ENCODE measurements around the gene RNPEP.
"Not testable (repeated sequence)": the region's sequence is repeated elsewhere in the genome, so short reads cannot be mapped to it uniquely, and the experiment has no call there.

Gene RNPEP

GRCh38 chr1:201955729-201956143 is 26.7 kb upstream of the RNPEP start:
- in situ Hi-C loops (cut with MboI; ENCODE audit: low sequenced_read_pairs), result no loop called here

GRCh38 chr1:201958348-201958747 is 24.1 kb upstream of the RNPEP start:
- in situ Hi-C loops (cut with MboI; ENCODE audit: low sequenced_read_pairs), result no loop called here

DNA sequence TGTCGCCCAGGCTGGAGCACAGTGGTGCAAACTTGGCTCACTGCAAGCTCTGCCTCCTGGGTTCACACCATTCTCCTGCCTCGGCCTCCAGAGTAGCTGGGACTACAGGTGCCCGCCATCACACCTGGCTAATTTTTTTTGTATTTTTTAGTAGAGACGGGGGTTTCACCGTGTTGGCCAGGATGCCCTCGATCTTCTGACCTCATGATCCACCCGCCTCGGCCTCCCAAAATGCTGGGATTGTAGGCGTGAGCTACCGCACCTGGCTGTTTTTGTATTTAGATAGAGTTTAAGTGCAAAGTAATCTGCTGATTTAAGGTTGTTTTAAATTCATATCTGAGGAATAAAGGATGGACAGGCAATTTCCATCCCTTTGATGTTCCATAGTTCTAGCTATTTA is 20.1 kb upstream of the RNPEP start:
- in situ Hi-C loops (cut with MboI; ENCODE audit: low sequenced_read_pairs), result not testable (repeated sequence)

DNA sequence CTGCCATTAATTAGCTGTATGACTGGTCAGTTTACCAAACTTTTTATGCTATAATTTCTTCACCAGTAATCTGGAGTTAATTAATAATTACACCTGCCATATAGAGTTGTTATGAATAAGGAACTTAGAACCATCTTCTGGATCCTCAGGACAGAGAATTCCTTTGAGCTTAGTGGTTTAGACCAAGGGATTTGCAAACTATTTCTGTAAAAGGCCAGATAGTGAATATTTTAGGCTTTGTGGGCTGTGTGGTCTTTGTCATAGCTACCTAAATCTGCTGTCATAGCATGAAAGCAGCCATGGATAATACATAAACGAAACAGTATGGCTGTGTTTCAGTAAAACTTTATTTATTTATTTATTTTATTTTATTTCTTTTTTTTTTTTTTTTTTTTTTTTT is 18.2 kb upstream of the RNPEP start:
- in situ Hi-C loops (cut with MboI; ENCODE audit: low sequenced_read_pairs), result no loop called here

GRCh38 chr1:201966171-201966570 is 16.3 kb upstream of the RNPEP start:
- in situ Hi-C loops (cut with MboI; ENCODE audit: low sequenced_read_pairs), result no loop called here

- in situ Hi-C loops (cut with MboI; ENCODE audit: low sequenced_read_pairs), result no loop called here
These were observed 14.1 kb upstream of the RNPEP start for GRCh38 chr1:201968202-201968925.

- in situ Hi-C loops (cut with MboI; ENCODE audit: low sequenced_read_pairs), result loop anchor here (10.0 kb wide), 1 partner anchor 96 kb away; no protein-coding TSS in a partner anchor
These were observed 11.9 kb upstream of the RNPEP start for GRCh38 chr1:201970334-201971159.

GRCh38 chr1:201982082-201982622 is 296 bp upstream of the RNPEP start:
- in situ Hi-C loops (cut with MboI; ENCODE audit: low sequenced_read_pairs), result no loop called here

DNA sequence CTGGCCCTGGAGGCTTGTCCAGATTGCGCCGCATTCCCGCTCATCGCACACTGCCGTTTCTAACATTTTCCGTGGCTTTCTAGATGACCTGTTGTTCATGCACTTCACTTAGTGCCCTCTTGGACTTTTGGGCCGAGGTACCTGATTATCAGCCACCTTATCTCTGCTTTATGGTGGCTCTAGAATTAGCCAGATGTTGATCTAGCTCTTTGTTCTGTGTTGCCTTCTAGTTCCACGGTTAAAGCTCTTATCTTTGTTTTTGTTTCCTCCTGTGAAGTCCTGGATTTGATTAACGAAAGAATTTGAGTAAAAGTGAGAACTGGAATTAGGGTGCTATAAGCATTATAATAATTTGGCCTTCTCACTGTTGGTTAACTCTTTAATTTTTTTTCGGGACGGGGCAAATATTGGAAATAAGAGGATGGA is 945 bp downstream of the RNPEP start:
- in situ Hi-C loops (cut with MboI; ENCODE audit: low sequenced_read_pairs), result no loop called here

DNA sequence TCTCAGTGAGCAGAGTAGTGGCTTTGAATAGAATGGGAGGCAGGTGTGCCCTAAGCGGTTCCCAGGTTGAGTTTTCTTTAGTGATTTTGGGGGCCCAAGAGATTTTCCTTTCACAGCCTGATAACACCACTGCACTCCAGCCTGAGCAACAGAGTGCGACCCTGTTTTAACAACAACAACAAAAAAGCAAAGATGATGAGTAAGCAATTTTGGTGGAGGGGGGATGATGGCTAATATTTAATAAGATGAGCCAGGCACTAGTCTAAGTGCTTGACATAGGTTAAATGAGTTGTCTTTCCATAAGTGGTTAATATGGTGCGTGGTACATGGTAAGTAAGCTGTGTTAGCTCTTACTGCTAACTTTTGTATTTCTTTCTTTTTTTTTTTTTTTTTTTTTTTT is 2.0 kb downstream of the RNPEP start:
- in situ Hi-C loops (cut with MboI; ENCODE audit: low sequenced_read_pairs), result no loop called here

GRCh38 chr1:201985355-201985754 is 2.9 kb downstream of the RNPEP start:
- in situ Hi-C loops (cut with MboI; ENCODE audit: low sequenced_read_pairs), result no loop called here

- in situ Hi-C loops (cut with MboI; ENCODE audit: low sequenced_read_pairs), result no loop called here
These were observed 6.2 kb downstream of the RNPEP start for GRCh38 chr1:201988601-201989000.

DNA sequence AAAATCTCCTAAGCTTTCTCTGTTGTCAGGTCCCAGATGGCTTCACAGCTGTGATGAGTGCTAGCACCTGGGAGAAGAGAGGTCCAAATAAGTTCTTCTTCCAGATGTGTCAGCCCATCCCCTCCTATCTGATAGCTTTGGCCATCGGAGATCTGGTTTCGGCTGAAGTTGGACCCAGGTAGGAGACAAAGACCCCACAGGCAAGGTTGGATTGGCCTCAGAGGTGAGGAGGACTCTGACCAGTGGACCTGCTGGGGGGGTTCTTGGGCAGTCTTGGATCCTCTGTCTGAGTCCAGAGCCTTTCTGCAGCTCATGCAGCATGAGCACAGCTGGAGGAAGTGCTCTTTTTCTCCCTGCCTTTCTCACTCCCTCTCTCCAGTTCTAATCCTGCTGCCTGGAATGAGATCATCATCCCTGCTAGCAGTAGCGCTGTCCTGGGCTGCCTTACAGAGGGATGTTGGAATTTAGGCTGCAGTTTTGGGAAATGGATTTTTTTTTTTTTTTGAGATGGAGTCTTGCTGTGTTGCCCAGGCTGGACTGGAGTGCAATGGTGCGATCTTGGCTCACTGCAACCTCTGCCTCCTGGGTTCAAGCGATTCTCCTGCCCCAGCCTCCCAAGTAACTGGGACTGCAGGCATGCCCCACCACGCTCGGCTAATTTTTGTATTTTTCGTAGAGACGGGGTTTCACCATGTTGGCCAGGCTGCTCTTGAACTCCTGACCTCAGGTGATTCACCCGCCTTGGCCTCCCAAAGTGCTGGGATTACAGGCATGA is 7.1 kb downstream of the RNPEP start:
- in situ Hi-C loops (cut with MboI; ENCODE audit: low sequenced_read_pairs), result no loop called here

DNA sequence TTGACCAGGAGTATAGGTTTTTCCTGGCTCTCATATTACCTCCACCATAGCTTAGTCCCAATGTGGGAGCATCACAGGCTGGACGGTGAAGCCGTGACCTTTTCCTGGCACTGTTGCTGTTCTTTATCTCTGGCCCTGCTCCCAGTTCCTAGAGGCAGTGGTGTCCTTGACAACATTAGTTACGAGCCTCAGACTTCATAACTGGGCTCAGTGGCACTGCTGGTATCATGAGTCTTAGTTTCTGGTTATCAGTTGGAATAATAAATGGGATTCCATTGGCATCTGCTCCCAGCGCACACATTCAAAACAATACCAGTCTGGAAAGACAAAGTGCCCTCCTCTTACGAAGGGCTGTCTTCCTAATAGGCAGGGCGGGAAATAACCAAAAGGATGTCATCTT is 8.0 kb downstream of the RNPEP start:
- in situ Hi-C loops (cut with MboI; ENCODE audit: low sequenced_read_pairs), result no loop called here

DNA sequence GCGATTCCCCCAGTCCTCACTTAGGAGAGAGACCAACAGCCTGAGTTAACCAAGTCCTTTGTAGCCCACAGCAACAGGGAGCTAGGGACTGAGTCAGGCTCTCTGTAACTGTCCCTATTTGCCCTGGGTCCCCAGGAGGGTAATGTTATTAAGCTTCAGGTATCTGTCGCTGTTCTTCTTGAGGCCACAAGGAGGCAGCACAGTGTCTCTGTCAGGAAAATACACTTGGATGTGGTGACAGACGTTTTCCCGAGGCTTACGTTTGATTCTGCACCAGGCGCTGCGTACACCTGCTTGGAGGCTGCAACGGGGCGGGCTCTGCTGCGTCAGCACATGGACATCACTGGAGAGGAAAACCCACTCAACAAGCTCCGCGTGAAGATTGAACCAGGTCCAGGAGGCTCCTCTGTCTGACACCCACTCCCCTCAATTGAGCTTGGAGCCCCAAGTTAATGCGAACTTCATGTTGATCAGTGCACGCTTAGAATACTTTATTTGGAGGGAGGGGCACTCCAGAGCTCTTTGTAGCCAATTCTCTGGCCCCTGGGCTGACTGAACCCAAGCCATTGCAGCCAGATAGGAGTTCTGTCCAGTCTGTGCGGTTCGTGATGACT is 17.3 kb downstream of the RNPEP start:
- in situ Hi-C loops (cut with MboI; ENCODE audit: low sequenced_read_pairs), result loop anchor here (25.0 kb wide), 1 partner anchor 113 kb away; the partner anchor contains the start of gene GPR37L1

GRCh38 chr1:202002507-202002906 is 20.1 kb downstream of the RNPEP start:
- in situ Hi-C loops (cut with MboI; ENCODE audit: low sequenced_read_pairs), result loop anchor here (25.0 kb wide), 1 partner anchor 110 kb away; the partner anchor contains the start of gene GPR37L1

- in situ Hi-C loops (cut with MboI; ENCODE audit: low sequenced_read_pairs), result loop anchor here (25.0 kb wide), 1 partner anchor 108 kb away; the partner anchor contains the start of gene GPR37L1
These were observed 22.3 kb downstream of the RNPEP start for GRCh38 chr1:202004711-202005110.

GRCh38 chr1:202005958-202006357 is 23.5 kb downstream of the RNPEP start:
- in situ Hi-C loops (cut with MboI; ENCODE audit: low sequenced_read_pairs), result loop anchor here (25.0 kb wide), 1 partner anchor 106 kb away; the partner anchor contains the start of gene GPR37L1

GRCh38 chr1:202007304-202007703 is 24.9 kb downstream of the RNPEP start:
- in situ Hi-C loops (cut with MboI; ENCODE audit: low sequenced_read_pairs), result loop anchor here (25.0 kb wide), 1 partner anchor 105 kb away; the partner anchor contains the start of gene GPR37L1

Data from HL-60/S4 treated with retinoic acid at 250 ng/mL for 4 days and 3 days (cell line).